Inflammatory macrophage treated with lipopolysaccharide for 1 hour (primary cell): Measurements from ENCODE around the gene CACNA1F.

ENCODE experiments used
- DNase-seq, 2 donors: peaks; one replicate each; pipeline ENCODE4 v3.0.0-alpha.2; 2020 to 2022

CACNA1F gene

GRCh38 chrX:49172280-49172780 is 60.8 kb downstream of the CACNA1F start:
- DNase-seq: peak; percentile 81 to 88

- DNase-seq: no peak
Measured at GRCh38 chrX:49171752-49172279, 61.3 kb downstream of the CACNA1F start, which contains the start of gene PLP2. Gene PLP2 (plus strand): TSS chrX:49171898. CDS start chrX:49172001, 103 bp downstream.

- DNase-seq: no peak
Measured at GRCh38 chrX:49167740-49168108, 65.4 kb downstream of the CACNA1F start.

GRCh38 chrX:49166914-49167739 is 66.0 kb downstream of the CACNA1F start:
- DNase-seq: peak; percentile 25 to 30

- DNase-seq: peak; percentile 10 to 35
Measured at GRCh38 chrX:49165901-49166881, 66.9 kb downstream of the CACNA1F start.

- no peak for DNase-seq
Measured at GRCh38 chrX:49164589-49165360, 68.4 kb downstream of the CACNA1F start.

- peak; percentile 74 to 82 for DNase-seq
Measured at GRCh38 chrX:49163555-49164419, 69.4 kb downstream of the CACNA1F start.

GRCh38 chrX:49162620-49163019 is 70.5 kb downstream of the CACNA1F start, which contains the start of gene MAGIX:
Gene MAGIX (plus strand): TSS chrX:49162758. CDS start chrX:49162890, 132 bp downstream.
- no peak for DNase-seq

GRCh38 chrX:49161632-49162031 is 71.5 kb downstream of the CACNA1F start:
- no peak for DNase-seq

- no peak for DNase-seq
Measured at GRCh38 chrX:49160908-49161307, 72.2 kb downstream of the CACNA1F start.

- no peak for DNase-seq
Measured at GRCh38 chrX:49157194-49157593, 75.9 kb downstream of the CACNA1F start.

- DNase-seq: peak; percentile 71 to 77
Measured at GRCh38 chrX:49155900-49156837, 77.0 kb downstream of the CACNA1F start.

GRCh38 chrX:49155243-49155899 is 77.8 kb downstream of the CACNA1F start:
- DNase-seq: peak; percentile 37 to 41
